Activated T-helper 1 cell treated with anti-CD3 and anti-CD28 coated beads, Interleukin-12 subunit alpha, Interleukin-12 subunit beta, Interleukin-2, Interleukin-4 antibody, amounts not matched to agents 30 ng/mL and 10 ng/mL and 1 ng/mL, durations not matched to agents 14 hours and 24 hours and 36 hours (primary cell): Measurements from ENCODE around the gene FRMD4A. TPM values are rescaled to one million over a fixed set of nuclear protein-coding genes. Genes with fewer than 3 reads are reported as not detected.

Experiments used
- DNase-seq: peaks from one replicate; pipeline ENCODE4 v3.0.0; 2021; ENCODE audit warnings: low spot score
- H3K27ac Mint-ChIP-seq: one replicate; pipeline ENCODE4 v1.8.0; 2021; ENCODE audit warnings: mild to moderate bottlenecking, mixed read lengths
- H3K27me3 Mint-ChIP-seq: one replicate; pipeline ENCODE4 v1.8.0; 2022; ENCODE audit warnings: mild to moderate bottlenecking, moderate library complexity, mixed read lengths; ENCODE audit not compliant: insufficient read depth
- H3K36me3 Mint-ChIP-seq: one replicate; pipeline ENCODE4 v1.8.0; 2021; ENCODE audit warnings: low read depth, mixed read lengths
- H3K4me1 Mint-ChIP-seq: one replicate; pipeline ENCODE4 v1.8.0; 2021; ENCODE audit warnings: low read depth, mixed read lengths
- H3K4me3 Mint-ChIP-seq: one replicate; pipeline ENCODE4 v1.8.0; 2021; ENCODE audit warnings: mild to moderate bottlenecking, moderate library complexity, mixed read lengths
- H3K9me3 Mint-ChIP-seq: one replicate; pipeline ENCODE4 v1.8.0; 2021; ENCODE audit warnings: mixed read lengths
- intact Hi-C: fragments of 100-400 bp; cut with micrococcal nuclease; formaldehyde crosslinking; loops from one replicate; pipeline ENCODE4 v1.15.1; 2024
- total RNA-seq: library from RNA; stranded (reverse); gene quantifications from 2 replicates; pipeline ENCODE4 v1.2.3, GENCODE V29; 2022

Gene FRMD4A
- total RNA-seq, 1 donor from 2014 or later: 0.31 TPM

- Mint-ChIP-seq H3K9me3 (peaks cover 20% of the 10 kb centered on the region), H3K4me3 (no peak overlapping the region), H3K4me1 (peaks cover 9% of the 10 kb centered on the region), H3K36me3 (no peaks in the 10 kb centered on the region), H3K27me3 (peaks cover 3% of the 10 kb centered on the region), H3K27ac (no peak overlapping the region)
- intact Hi-C loops: no loop called here
- no peak for DNase-seq
These were observed 509.8 kb downstream of the FRMD4A start for GRCh38 chr10:13820964-13821337.

DNA sequence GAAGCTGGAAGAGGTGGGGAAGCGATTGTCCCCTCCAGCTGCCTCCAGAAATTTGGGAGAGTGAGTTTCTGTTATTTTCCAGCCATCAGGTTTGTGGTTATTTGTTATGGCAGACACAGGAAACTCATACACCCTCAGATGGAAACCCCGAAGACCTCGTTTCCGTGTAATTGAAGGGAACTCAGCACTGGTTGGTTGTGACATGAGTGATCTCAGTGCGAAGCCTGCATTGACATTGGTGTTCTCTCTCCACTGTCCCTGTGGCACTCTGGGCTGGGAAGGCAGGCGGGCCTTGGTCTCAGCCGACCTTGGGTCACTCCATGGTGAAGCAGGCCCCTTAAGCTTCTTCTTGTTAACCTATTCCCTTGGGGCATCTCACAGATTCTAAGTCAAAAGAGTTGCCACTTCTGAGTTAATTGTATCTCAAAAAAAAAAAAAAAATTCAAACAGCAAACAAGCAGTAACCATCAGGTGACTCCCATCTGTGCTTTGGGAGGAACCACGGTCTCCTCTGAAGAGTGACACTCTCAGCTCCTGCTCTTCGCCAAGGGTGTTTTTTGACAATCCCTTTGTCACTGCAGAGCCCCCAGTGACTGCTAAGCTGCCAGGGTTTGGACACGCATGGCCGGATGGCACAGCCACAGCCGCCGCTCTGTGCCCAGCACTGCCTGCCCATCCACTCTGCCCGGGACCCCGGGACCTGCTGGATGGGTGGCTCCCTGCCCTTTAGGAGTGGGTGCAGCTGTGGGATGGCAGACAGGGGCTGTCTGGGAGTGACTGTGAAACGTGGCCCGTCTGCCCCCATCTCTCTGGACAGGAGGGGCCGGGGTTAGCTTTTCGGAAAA lies 510.4 kb downstream of the FRMD4A start:
- peak; percentile 2 for DNase-seq
- intact Hi-C loops: no loop called here
- H3K4me3 Mint-ChIP-seq: no peak overlapping the region
- peaks cover 22% of the 10 kb centered on the region for H3K9me3 Mint-ChIP-seq
- H3K36me3 Mint-ChIP-seq: no peaks in the 10 kb centered on the region
- H3K4me1 Mint-ChIP-seq: peaks cover 9% of the 10 kb centered on the region
- peaks cover 3% of the 10 kb centered on the region for H3K27me3 Mint-ChIP-seq
- H3K27ac Mint-ChIP-seq: peak overlapping the region; percentile 36

- Mint-ChIP-seq H3K4me1 (peaks cover 9% of the 10 kb centered on the region), H3K9me3 (peaks cover 22% of the 10 kb centered on the region), H3K4me3 (no peak overlapping the region), H3K36me3 (no peaks in the 10 kb centered on the region), H3K27ac (no peak overlapping the region), H3K27me3 (no peaks in the 10 kb centered on the region)
- intact Hi-C loops: no loop called here
- DNase-seq: no peak
These were observed 514.4 kb downstream of the FRMD4A start for GRCh38 chr10:13816195-13816925.

DNA sequence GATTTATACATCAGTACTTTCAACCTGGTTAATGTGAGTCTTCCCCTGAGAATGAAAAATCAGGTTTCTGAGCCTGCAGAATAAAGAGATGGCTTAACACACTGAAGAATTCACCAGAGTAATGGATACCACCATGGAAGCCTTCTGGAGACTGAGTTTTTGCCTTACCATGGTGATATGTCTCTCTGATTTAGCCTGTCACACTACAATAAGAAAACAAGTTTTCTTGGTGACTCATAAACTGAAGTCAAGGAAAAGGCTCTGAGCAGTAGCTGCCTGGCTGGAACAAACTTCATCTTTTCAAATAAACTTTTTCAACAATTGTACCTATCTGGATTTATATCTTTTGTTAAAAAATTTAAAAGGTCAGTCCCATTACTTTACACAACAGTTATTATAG lies 515.0 kb downstream of the FRMD4A start:
- intact Hi-C loops: no loop called here

GRCh38 chr10:13813550-13813949 lies 517.2 kb downstream of the FRMD4A start:
- no peak for DNase-seq
- H3K27ac Mint-ChIP-seq: no peak overlapping the region
- no peaks in the 10 kb centered on the region for H3K27me3 Mint-ChIP-seq
- H3K4me3 Mint-ChIP-seq: no peak overlapping the region
- peaks cover 6% of the 10 kb centered on the region for H3K4me1 Mint-ChIP-seq
- H3K9me3 Mint-ChIP-seq: peaks cover 22% of the 10 kb centered on the region
- no peaks in the 10 kb centered on the region for H3K36me3 Mint-ChIP-seq
- intact Hi-C loops: no loop called here

More for the DNA sequence above, 515.0 kb downstream of the FRMD4A start:
- H3K4me3 Mint-ChIP-seq: no peak overlapping the region
- peaks cover 22% of the 10 kb centered on the region for H3K9me3 Mint-ChIP-seq
- H3K27ac Mint-ChIP-seq: no peak overlapping the region
- no peaks in the 10 kb centered on the region for H3K36me3 Mint-ChIP-seq
- peaks cover 9% of the 10 kb centered on the region for H3K4me1 Mint-ChIP-seq
- no peak for DNase-seq
- H3K27me3 Mint-ChIP-seq: no peaks in the 10 kb centered on the region

- no peak overlapping the region for H3K27ac Mint-ChIP-seq
- peaks cover 18% of the 10 kb centered on the region for H3K9me3 Mint-ChIP-seq
- intact Hi-C loops: no loop called here
- H3K27me3 Mint-ChIP-seq: no peaks in the 10 kb centered on the region
- DNase-seq: no peak
- H3K36me3 Mint-ChIP-seq: no peaks in the 10 kb centered on the region
- H3K4me1 Mint-ChIP-seq: peaks cover 6% of the 10 kb centered on the region
- no peak overlapping the region for H3K4me3 Mint-ChIP-seq
These were observed 517.9 kb downstream of the FRMD4A start for GRCh38 chr10:13812804-13813203.

- no peaks in the 10 kb centered on the region for H3K36me3 Mint-ChIP-seq
- intact Hi-C loops: no loop called here
These were observed 520.2 kb downstream of the FRMD4A start for GRCh38 chr10:13810568-13810967.

DNA sequence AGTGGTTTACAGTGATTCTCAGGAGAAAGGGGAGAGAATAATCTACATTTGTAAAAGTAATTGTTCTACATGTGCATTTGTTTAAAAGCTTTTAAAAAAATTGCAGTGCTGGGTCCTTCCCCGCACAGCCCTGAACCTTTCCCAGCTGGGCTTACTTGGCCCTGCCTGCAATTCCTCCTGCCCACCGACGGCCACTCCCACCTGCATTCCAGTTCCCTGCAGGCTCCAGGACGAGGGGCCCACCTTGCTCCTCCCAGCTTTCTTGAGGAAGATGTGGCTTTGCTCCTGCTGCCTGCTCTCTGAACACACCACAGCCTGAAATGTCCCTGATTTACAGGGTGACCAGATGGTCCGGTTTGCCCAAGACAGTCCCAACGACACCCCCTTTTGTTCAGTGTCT lies 521.3 kb downstream of the FRMD4A start:
- peaks cover 6% of the 10 kb centered on the region for H3K4me1 Mint-ChIP-seq
- H3K4me3 Mint-ChIP-seq: no peak overlapping the region
- peaks cover 7% of the 10 kb centered on the region for H3K27me3 Mint-ChIP-seq
- no peak overlapping the region for H3K27ac Mint-ChIP-seq
- H3K9me3 Mint-ChIP-seq: no peaks in the 10 kb centered on the region
- no peaks in the 10 kb centered on the region for H3K36me3 Mint-ChIP-seq
- DNase-seq: no peak
- intact Hi-C loops: no loop called here

More at GRCh38 chr10:13810568-13810967, 520.2 kb downstream of the FRMD4A start:
- H3K27ac Mint-ChIP-seq: no peak overlapping the region
- H3K4me1 Mint-ChIP-seq: peaks cover 6% of the 10 kb centered on the region
- DNase-seq: no peak
- no peaks in the 10 kb centered on the region for H3K9me3 Mint-ChIP-seq
- peaks cover 5% of the 10 kb centered on the region for H3K27me3 Mint-ChIP-seq
- H3K4me3 Mint-ChIP-seq: no peak overlapping the region

DNA sequence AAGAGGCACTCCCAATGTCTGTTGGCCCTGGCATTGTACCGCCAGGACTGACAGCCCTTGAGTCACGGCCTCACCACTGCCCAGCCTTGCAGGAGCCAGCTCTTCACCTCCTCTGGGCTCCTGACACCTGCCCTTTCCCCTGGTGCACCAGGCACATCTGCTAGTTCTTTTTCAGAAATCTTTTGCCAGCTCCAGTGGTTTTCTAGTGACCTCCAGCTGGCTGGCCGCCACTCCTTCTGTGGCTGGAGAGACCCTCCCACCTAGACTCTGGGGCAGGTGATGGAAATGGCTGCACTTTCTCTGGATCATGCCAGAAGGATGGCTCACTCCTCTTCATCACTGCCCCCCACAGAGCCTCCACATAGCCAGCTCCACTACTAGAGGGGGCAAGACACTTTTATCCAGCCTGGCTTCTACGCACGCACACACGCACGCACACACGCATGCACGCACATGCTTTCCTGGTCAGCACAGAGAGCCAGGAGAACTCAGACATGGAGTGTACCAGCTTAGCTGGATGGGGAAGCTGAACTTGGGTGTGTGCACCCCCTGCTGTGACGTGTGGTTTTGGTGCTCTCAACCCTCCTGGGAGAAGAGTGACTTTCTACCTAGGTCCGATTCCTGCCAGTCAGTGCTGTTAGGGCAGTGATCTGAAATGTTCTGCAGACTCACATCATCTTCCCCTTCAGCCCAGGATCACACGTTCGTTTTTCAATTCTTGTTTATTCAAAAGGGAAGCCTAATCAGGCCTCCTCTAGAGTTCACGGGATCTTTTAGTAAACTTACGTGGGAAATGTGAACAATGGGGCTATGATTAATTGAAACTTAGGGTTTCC lies 522.0 kb downstream of the FRMD4A start:
- Mint-ChIP-seq H3K4me3 (no peak overlapping the region), H3K9me3 (no peaks in the 10 kb centered on the region), H3K27ac (no peak overlapping the region), H3K4me1 (peaks cover 6% of the 10 kb centered on the region), H3K27me3 (peaks cover 7% of the 10 kb centered on the region), H3K36me3 (no peaks in the 10 kb centered on the region)
- intact Hi-C loops: no loop called here
- DNase-seq: no peak

DNA sequence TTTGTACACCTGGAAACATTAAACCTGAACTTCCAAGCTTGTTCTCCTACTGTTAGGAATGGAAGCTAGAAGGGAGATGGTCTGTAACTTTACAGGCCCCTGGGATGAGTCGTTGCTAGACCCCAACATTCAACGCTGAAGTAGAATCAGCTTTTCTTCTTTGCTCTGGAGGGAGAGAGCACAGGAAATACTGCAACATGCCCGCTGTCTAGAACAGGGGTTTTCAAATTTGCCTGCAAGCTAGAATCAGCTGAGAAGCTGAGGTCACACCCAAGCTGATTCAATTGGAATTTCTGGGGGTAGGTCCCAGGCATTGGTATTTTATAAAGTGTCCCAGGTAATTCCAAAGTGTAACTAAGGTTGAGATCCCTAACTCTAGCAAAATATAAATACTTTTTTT lies 524.3 kb downstream of the FRMD4A start:
- H3K27ac Mint-ChIP-seq: no peak overlapping the region
- peaks cover 13% of the 10 kb centered on the region for H3K27me3 Mint-ChIP-seq
- peaks cover 6% of the 10 kb centered on the region for H3K4me1 Mint-ChIP-seq
- no peak overlapping the region for H3K4me3 Mint-ChIP-seq
- no peaks in the 10 kb centered on the region for H3K9me3 Mint-ChIP-seq
- no peaks in the 10 kb centered on the region for H3K36me3 Mint-ChIP-seq
- no peak for DNase-seq
- intact Hi-C loops: no loop called here

GRCh38 chr10:13803566-13804554 lies 526.9 kb downstream of the FRMD4A start:
- no peak for DNase-seq
- no peaks in the 10 kb centered on the region for H3K9me3 Mint-ChIP-seq
- intact Hi-C loops: no loop called here
- H3K36me3 Mint-ChIP-seq: no peaks in the 10 kb centered on the region
- H3K27ac Mint-ChIP-seq: no peak overlapping the region
- peaks cover 5% of the 10 kb centered on the region for H3K4me1 Mint-ChIP-seq
- peaks cover 16% of the 10 kb centered on the region for H3K27me3 Mint-ChIP-seq
- H3K4me3 Mint-ChIP-seq: no peak overlapping the region

- DNase-seq: no peak
- Mint-ChIP-seq H3K27me3 (peaks cover 13% of the 10 kb centered on the region), H3K27ac (no peak overlapping the region), H3K4me1 (peaks cover 5% of the 10 kb centered on the region), H3K9me3 (no peaks in the 10 kb centered on the region), H3K36me3 (no peaks in the 10 kb centered on the region), H3K4me3 (no peak overlapping the region)
- intact Hi-C loops: no loop called here
These were observed 528.8 kb downstream of the FRMD4A start for GRCh38 chr10:13801907-13802288.
